Measurements from ENCODE around the gene CARNS1. TPM values are rescaled to one million over a fixed set of nuclear protein-coding genes. Genes with fewer than 3 reads are reported as not detected.
A peak's percentile ranks its signal among the peaks of the same experiment; 100 is the strongest.

CARNS1 gene
- total and polyA plus RNA-seq, 2 of the 13 experiments (the other 11 are each of a cell fraction or from before 2014, with no cell fraction given), result not detected

- TF ChIP-seq CENPBD1 (CRISPR knock-in tag; IDR thresholded peaks at IDR 0.05; ENCODE audit: borderline replicate concordance, low read depth), result no peak
- TF ChIP-seq ZFY (CRISPR knock-in tag; IDR thresholded peaks at IDR 0.05), result peak; percentile 13; the same call in 1 of the 2 replicates
- TF ChIP-seq TAF1 (CRISPR knock-in tag; IDR thresholded peaks at IDR 0.05), result peak; percentile 35; the same call in 1 of the 2 replicates
- no peak for TF ChIP-seq MLX (CRISPR knock-in tag; IDR thresholded peaks at IDR 0.05)
- TF ChIP-seq ZNF121 (CRISPR knock-in tag; IDR thresholded peaks at IDR 0.05), result no peak
- TF ChIP-seq MAFF (IDR thresholded peaks at IDR 0.05; ENCODE audit: low read depth, low read length), result peak; percentile 45
- peak; percentile 51; the same call in 1 of the 2 replicates for TF ChIP-seq ZBED4 (CRISPR knock-in tag; IDR thresholded peaks at IDR 0.05; ENCODE audit: borderline replicate concordance)
- no peak for TF ChIP-seq ZNF124 (CRISPR knock-in tag; IDR thresholded peaks at IDR 0.05)
- TF ChIP-seq HES4 (CRISPR knock-in tag; IDR thresholded peaks at IDR 0.05; ENCODE audit: borderline replicate concordance), result 0 out of 2 replicates have a peak, but pooled peaks have one; percentile 26
- no peak for TF ChIP-seq TP53 (CRISPR knock-in tag; conservative IDR thresholded peaks at IDR 0.05)
- no peak for TF ChIP-seq ZNF282 (IDR thresholded peaks at IDR 0.05; ENCODE audit: partially characterized antibody)
- no peak for TF ChIP-seq ZNF800 (CRISPR knock-in tag; IDR thresholded peaks at IDR 0.05)
- TF ChIP-seq TSC22D2 (CRISPR knock-in tag; IDR thresholded peaks at IDR 0.05; ENCODE audit: borderline replicate concordance), result no peak
- peak; percentile 53; the same call in 1 of the 2 replicates for TF ChIP-seq SAP130 (CRISPR knock-in tag; IDR thresholded peaks at IDR 0.05; ENCODE audit: low read depth)
- TF ChIP-seq NBN (conservative IDR thresholded peaks at IDR 0.05), result no peak
- no peak for TF ChIP-seq GZF1 (CRISPR knock-in tag; IDR thresholded peaks at IDR 0.05)
- TF ChIP-seq CREB1 (IDR thresholded peaks at IDR 0.05), result no peak
- TF ChIP-seq CREB1 (CRISPR knock-in tag; IDR thresholded peaks at IDR 0.05), result no peak
- TF ChIP-seq ZC3H4 (CRISPR knock-in tag; IDR thresholded peaks at IDR 0.05; ENCODE audit: borderline replicate concordance), result no peak
- TF ChIP-seq FOSL2 (CRISPR knock-in tag; IDR thresholded peaks at IDR 0.05), result peak; percentile 76
- TF ChIP-seq CREM (IDR thresholded peaks at IDR 0.05), result no peak
- TF ChIP-seq CREM (CRISPR knock-in tag; IDR thresholded peaks at IDR 0.05), result no peak
Observed at GRCh38 chr11:67373648-67374570, 41.6 kb upstream of the CARNS1 start (continued).
